Measurements from ENCODE around the gene XRN2. TPM values are rescaled to one million over a fixed set of nuclear protein-coding genes. Genes with fewer than 3 reads are reported as not detected.

XRN2 gene
- total RNA-seq, 1 donor from 2014 or later, result 76.4 TPM

GRCh38 chr20:21395666-21396598, 92.8 kb downstream of the XRN2 start:
- no peak overlapping the region for H3K4me3 Mint-ChIP-seq (ENCODE audit: unreplicated experiment)
- H3K9me3 Mint-ChIP-seq (ENCODE audit: unreplicated experiment), result no peaks in the 10 kb centered on the region
- DNase-seq (ENCODE audit: low spot score), result peak; percentile 42

GRCh38 chr20:21396599-21397340, 93.6 kb downstream of the XRN2 start:
- no peaks in the 10 kb centered on the region for H3K9me3 Mint-ChIP-seq (ENCODE audit: unreplicated experiment)
- no peak overlapping the region for H3K4me3 Mint-ChIP-seq (ENCODE audit: unreplicated experiment)
- H3K36me3 Mint-ChIP-seq (ENCODE audit: low read depth, unreplicated experiment), result no peaks in the 10 kb centered on the region
- peak; percentile 33 for DNase-seq (ENCODE audit: low spot score)
- no peak overlapping the region for H3K27ac Mint-ChIP-seq (ENCODE audit: unreplicated experiment)
- peaks cover 17% of the 10 kb centered on the region for H3K27me3 Mint-ChIP-seq (ENCODE audit: unreplicated experiment)
- peaks cover 4% of the 10 kb centered on the region for H3K4me1 Mint-ChIP-seq (ENCODE audit: unreplicated experiment)
- TF ChIP-seq CTCF (IDR thresholded peaks at IDR 0.05; ENCODE audit: unreplicated experiment), result no peak

More at GRCh38 chr20:21395666-21396598, 92.8 kb downstream of the XRN2 start:
- Mint-ChIP-seq H3K4me1 (ENCODE audit: unreplicated experiment) (peaks cover 9% of the 10 kb centered on the region), H3K36me3 (ENCODE audit: low read depth, unreplicated experiment) (no peaks in the 10 kb centered on the region), H3K27me3 (ENCODE audit: unreplicated experiment) (peaks cover 22% of the 10 kb centered on the region), H3K27ac (ENCODE audit: unreplicated experiment) (no peak overlapping the region)
- no peak for TF ChIP-seq CTCF (IDR thresholded peaks at IDR 0.05; ENCODE audit: unreplicated experiment)

- no peak for DNase-seq (ENCODE audit: low spot score)
- TF ChIP-seq CTCF (IDR thresholded peaks at IDR 0.05; ENCODE audit: unreplicated experiment), result no peak
- Mint-ChIP-seq H3K4me1 (ENCODE audit: unreplicated experiment) (peaks cover 2% of the 10 kb centered on the region), H3K27me3 (ENCODE audit: unreplicated experiment) (peaks cover 15% of the 10 kb centered on the region), H3K4me3 (ENCODE audit: unreplicated experiment) (no peak within 1 kb of the TSS), H3K36me3 (ENCODE audit: low read depth, unreplicated experiment) (no peaks in the 10 kb centered on the region), H3K9me3 (ENCODE audit: unreplicated experiment) (no peaks in the 10 kb centered on the region), H3K27ac (ENCODE audit: unreplicated experiment) (no peak within 1 kb of the TSS)
These were observed 94.4 kb downstream of the XRN2 start, which contains the start of gene NKX2-4 for GRCh38 chr20:21397341-21398108. Gene NKX2-4 (minus strand): TSS chr20:21397526. CDS start chr20:21397399, 127 bp downstream.

- Mint-ChIP-seq H3K4me1 (ENCODE audit: unreplicated experiment) (peaks cover 2% of the 10 kb centered on the region), H3K4me3 (ENCODE audit: unreplicated experiment) (no peak overlapping the region), H3K36me3 (ENCODE audit: low read depth, unreplicated experiment) (no peaks in the 10 kb centered on the region), H3K27me3 (ENCODE audit: unreplicated experiment) (peaks cover 11% of the 10 kb centered on the region), H3K9me3 (ENCODE audit: unreplicated experiment) (no peaks in the 10 kb centered on the region), H3K27ac (ENCODE audit: unreplicated experiment) (no peak overlapping the region)
- DNase-seq (ENCODE audit: low spot score), result no peak
- no peak for TF ChIP-seq CTCF (IDR thresholded peaks at IDR 0.05; ENCODE audit: unreplicated experiment)
These were observed 95.2 kb downstream of the XRN2 start for GRCh38 chr20:21398109-21399004.
